ENCODE data around the gene COL17A1. TPM values are rescaled to one million over a fixed set of nuclear protein-coding genes. Genes with fewer than 3 reads are reported as not detected.

COL17A1 gene
- total RNA-seq, 1 donor from 2014 or later: 10.1 TPM

DNA sequence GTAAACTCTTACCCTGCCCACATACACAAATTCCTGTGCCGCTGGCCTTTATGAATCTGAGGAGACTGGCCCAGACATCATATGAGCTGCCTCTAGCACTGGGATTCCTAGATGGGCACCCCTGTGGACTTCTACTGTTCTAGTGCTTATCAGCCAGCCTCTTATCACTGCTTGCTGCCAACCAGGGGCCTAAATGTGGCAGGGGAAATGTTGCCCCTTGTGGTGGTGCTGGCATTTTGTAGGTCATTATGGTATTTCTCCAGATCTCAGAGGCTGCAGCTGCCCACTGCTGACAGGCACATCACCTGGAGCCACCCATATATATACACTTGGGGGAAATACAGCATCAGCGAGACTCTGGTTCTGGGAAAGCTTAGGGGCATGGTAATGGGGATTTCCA, 41.7 kb upstream of the COL17A1 start:
- no peaks in the 10 kb centered on the region for H3K27me3 ChIP-seq (ENCODE audit: insufficient read depth, low read length)
- no peak overlapping the region for H3K4me3 Mint-ChIP-seq (ENCODE audit: unreplicated experiment)
- no peaks in the 10 kb centered on the region for H3K27me3 Mint-ChIP-seq (ENCODE audit: low read depth, unreplicated experiment)
- DNase-seq (ENCODE audit: low read depth) (no peak), FAIRE-seq (no peak)
- no peak overlapping the region for H3K4me3 ChIP-seq (ENCODE audit: insufficient read depth, low read depth, low read length)
- H3K4me1 Mint-ChIP-seq (ENCODE audit: low read depth, unreplicated experiment): peaks cover 4% of the 10 kb centered on the region
- no peak overlapping the region for H2AFZ ChIP-seq (ENCODE audit: low read depth, low read length)
- TF ChIP-seq EZH2 (IDR thresholded peaks at IDR 0.05; ENCODE audit: insufficient read depth, low read length): no peak
- TF ChIP-seq, protein P1, sequence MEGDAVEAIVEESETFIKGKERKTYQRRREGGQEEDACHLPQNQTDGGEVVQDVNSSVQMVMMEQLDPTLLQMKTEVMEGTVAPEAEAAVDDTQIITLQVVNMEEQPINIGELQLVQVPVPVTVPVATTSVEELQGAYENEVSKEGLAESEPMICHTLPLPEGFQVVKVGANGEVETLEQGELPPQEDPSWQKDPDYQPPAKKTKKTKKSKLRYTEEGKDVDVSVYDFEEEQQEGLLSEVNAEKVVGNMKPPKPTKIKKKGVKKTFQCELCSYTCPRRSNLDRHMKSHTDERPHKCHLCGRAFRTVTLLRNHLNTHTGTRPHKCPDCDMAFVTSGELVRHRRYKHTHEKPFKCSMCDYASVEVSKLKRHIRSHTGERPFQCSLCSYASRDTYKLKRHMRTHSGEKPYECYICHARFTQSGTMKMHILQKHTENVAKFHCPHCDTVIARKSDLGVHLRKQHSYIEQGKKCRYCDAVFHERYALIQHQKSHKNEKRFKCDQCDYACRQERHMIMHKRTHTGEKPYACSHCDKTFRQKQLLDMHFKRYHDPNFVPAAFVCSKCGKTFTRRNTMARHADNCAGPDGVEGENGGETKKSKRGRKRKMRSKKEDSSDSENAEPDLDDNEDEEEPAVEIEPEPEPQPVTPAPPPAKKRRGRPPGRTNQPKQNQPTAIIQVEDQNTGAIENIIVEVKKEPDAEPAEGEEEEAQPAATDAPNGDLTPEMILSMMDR (IDR thresholded peaks at IDR 0.05; ENCODE audit: insufficient read depth, low read depth, low read length): no peak
- H3K9me3 Mint-ChIP-seq (ENCODE audit: unreplicated experiment): no peaks in the 10 kb centered on the region
- H3K36me3 Mint-ChIP-seq (ENCODE audit: low read depth, unreplicated experiment): no peaks in the 10 kb centered on the region
- no peak overlapping the region for H3K27ac Mint-ChIP-seq (ENCODE audit: unreplicated experiment)
- no peaks in the 10 kb centered on the region for H3K36me3 ChIP-seq (ENCODE audit: insufficient read depth, low read length)
- H4K20me1 ChIP-seq (ENCODE audit: insufficient read depth, low read length): no peaks in the 10 kb centered on the region
- no peak overlapping the region for H3K27ac ChIP-seq (ENCODE audit: low read depth, low read length)
- no peak overlapping the region for H3K4me2 ChIP-seq (ENCODE audit: low read length)
- peaks cover 3% of the 10 kb centered on the region for H3K4me1 ChIP-seq (ENCODE audit: insufficient read depth, low read length)
- no peaks in the 10 kb centered on the region for H3K9me3 ChIP-seq (ENCODE audit: insufficient read depth, low read depth, low read length)
- H3K9ac ChIP-seq (ENCODE audit: low read length): no peak overlapping the region
- H3K79me2 ChIP-seq (ENCODE audit: insufficient read depth, low read length): no peaks in the 10 kb centered on the region

- Histone ChIP-seq H4K20me1 (ENCODE audit: insufficient read depth, low read length) (no peaks in the 10 kb centered on the region), H3K4me1 (ENCODE audit: insufficient read depth, low read length) (peaks cover 22% of the 10 kb centered on the region), H3K27me3 (ENCODE audit: insufficient read depth, low read length) (no peaks in the 10 kb centered on the region), H3K36me3 (ENCODE audit: insufficient read depth, low read length) (no peaks in the 10 kb centered on the region), H2AFZ (ENCODE audit: low read depth, low read length) (no peak overlapping the region), H3K79me2 (ENCODE audit: insufficient read depth, low read length) (no peaks in the 10 kb centered on the region), H3K9me3 (ENCODE audit: insufficient read depth, low read depth, low read length) (no peaks in the 10 kb centered on the region), H3K27ac (ENCODE audit: low read depth, low read length) (no peak overlapping the region), H3K4me2 (ENCODE audit: low read length) (peak overlapping the region; percentile 40), H3K9ac (ENCODE audit: low read length) (no peak overlapping the region), H3K4me3 (ENCODE audit: insufficient read depth, low read depth, low read length) (no peak overlapping the region)
- Mint-ChIP-seq H3K36me3 (ENCODE audit: low read depth, unreplicated experiment) (no peaks in the 10 kb centered on the region), H3K4me3 (ENCODE audit: unreplicated experiment) (no peak overlapping the region), H3K4me1 (ENCODE audit: low read depth, unreplicated experiment) (peaks cover 13% of the 10 kb centered on the region), H3K27me3 (ENCODE audit: low read depth, unreplicated experiment) (no peaks in the 10 kb centered on the region), H3K9me3 (ENCODE audit: unreplicated experiment) (no peaks in the 10 kb centered on the region), H3K27ac (ENCODE audit: unreplicated experiment) (no peak overlapping the region)
- FAIRE-seq: peak; percentile 95
- DNase-seq (ENCODE audit: low read depth): no peak
- TF ChIP-seq, protein P1 (IDR thresholded peaks at IDR 0.05; ENCODE audit: insufficient read depth, low read depth, low read length): peak; percentile 26
- TF ChIP-seq EZH2 (IDR thresholded peaks at IDR 0.05; ENCODE audit: insufficient read depth, low read length): no peak
These were observed 37.7 kb upstream of the COL17A1 start for GRCh38 chr10:104123397-104123796.

- no peaks in the 10 kb centered on the region for H3K9me3 Mint-ChIP-seq (ENCODE audit: unreplicated experiment)
- no peak for FAIRE-seq
These were observed 36.8 kb upstream of the COL17A1 start for GRCh38 chr10:104122225-104123107.

More at GRCh38 chr10:104122225-104123107, 36.8 kb upstream of the COL17A1 start:
- H4K20me1 ChIP-seq (ENCODE audit: insufficient read depth, low read length): no peaks in the 10 kb centered on the region
- peaks cover 26% of the 10 kb centered on the region for H3K4me1 ChIP-seq (ENCODE audit: insufficient read depth, low read length)
- peak overlapping the region; percentile 91 for H3K4me3 Mint-ChIP-seq (ENCODE audit: unreplicated experiment)
- TF ChIP-seq EZH2 (IDR thresholded peaks at IDR 0.05; ENCODE audit: insufficient read depth, low read length): no peak
- TF ChIP-seq, protein P1 (IDR thresholded peaks at IDR 0.05; ENCODE audit: insufficient read depth, low read depth, low read length): no peak
- no peaks in the 10 kb centered on the region for H3K27me3 Mint-ChIP-seq (ENCODE audit: low read depth, unreplicated experiment)
- peak overlapping the region; percentile 88 for H3K9ac ChIP-seq (ENCODE audit: low read length)
- peak overlapping the region; percentile 82 for H3K27ac ChIP-seq (ENCODE audit: low read depth, low read length)
- no peaks in the 10 kb centered on the region for H3K36me3 ChIP-seq (ENCODE audit: insufficient read depth, low read length)
- H3K4me3 ChIP-seq (ENCODE audit: insufficient read depth, low read depth, low read length): peak overlapping the region; percentile 75
- DNase-seq (ENCODE audit: low read depth): no peak
- H3K36me3 Mint-ChIP-seq (ENCODE audit: low read depth, unreplicated experiment): no peaks in the 10 kb centered on the region
- H3K27me3 ChIP-seq (ENCODE audit: insufficient read depth, low read length): no peaks in the 10 kb centered on the region
- no peaks in the 10 kb centered on the region for H3K79me2 ChIP-seq (ENCODE audit: insufficient read depth, low read length)
- H3K4me2 ChIP-seq (ENCODE audit: low read length): peak overlapping the region; percentile 84
- H3K9me3 ChIP-seq (ENCODE audit: insufficient read depth, low read depth, low read length): no peaks in the 10 kb centered on the region
- H3K27ac Mint-ChIP-seq (ENCODE audit: unreplicated experiment): peak overlapping the region; percentile 3
- peak overlapping the region; percentile 65 for H2AFZ ChIP-seq (ENCODE audit: low read depth, low read length)
- H3K4me1 Mint-ChIP-seq (ENCODE audit: low read depth, unreplicated experiment): peaks cover 19% of the 10 kb centered on the region
